Activated naive CD8-positive, alpha-beta T cell treated with anti-CD3 and anti-CD28 coated beads, Interleukin-2, amount 10 ng/mL, durations not matched to agents 7 days and 5 days (primary cell): ENCODE data around the gene SLC24A3. TPM values are rescaled to one million over a fixed set of nuclear protein-coding genes. Genes with fewer than 3 reads are reported as not detected.

Experiments used
- ATAC-seq: fragments of 150-1000 bp; cut with Tn5 transposase; one replicate; pipeline ENCODE4 v1.10.0; 2021; ENCODE audit warnings: low read depth, moderate library complexity
- POLR2A ChIA-PET: fragments of 350-600 bp; sonication (Branson Sonifier 250); formaldehyde crosslinking; loops from one replicate; lab custom pipeline; 2021; ENCODE audit warnings: antibody characterized with exemption; lab: Charles Lee
- DNase-seq: peaks from one replicate; pipeline ENCODE4 v3.0.0; 2021
- H3K27ac Mint-ChIP-seq: one replicate; pipeline ENCODE4 v1.8.0; 2022; ENCODE audit warnings: mild to moderate bottlenecking, mixed read lengths
- H3K27me3 Mint-ChIP-seq: one replicate; pipeline ENCODE4 v1.8.0; 2022; ENCODE audit warnings: mild to moderate bottlenecking, moderate library complexity, mixed read lengths
- H3K36me3 Mint-ChIP-seq: one replicate; pipeline ENCODE4 v1.8.0; 2021; ENCODE audit warnings: mild to moderate bottlenecking, mixed read lengths
- H3K4me1 Mint-ChIP-seq: one replicate; pipeline ENCODE4 v1.8.0; 2021; ENCODE audit warnings: mixed read lengths
- H3K4me3 Mint-ChIP-seq: one replicate; pipeline ENCODE4 v1.8.0; 2022; ENCODE audit warnings: mild to moderate bottlenecking, moderate library complexity, mixed read lengths
- H3K9me3 Mint-ChIP-seq: one replicate; pipeline ENCODE4 v1.8.0; 2021; ENCODE audit warnings: mixed read lengths
- total RNA-seq, 2 experiments: library from RNA; stranded (reverse); gene quantifications; one replicate each; pipeline ENCODE4 v1.2.3, GENCODE V29; 2021

Gene SLC24A3
- total RNA-seq, 2 experiments from 2014 or later: not detected

DNA sequence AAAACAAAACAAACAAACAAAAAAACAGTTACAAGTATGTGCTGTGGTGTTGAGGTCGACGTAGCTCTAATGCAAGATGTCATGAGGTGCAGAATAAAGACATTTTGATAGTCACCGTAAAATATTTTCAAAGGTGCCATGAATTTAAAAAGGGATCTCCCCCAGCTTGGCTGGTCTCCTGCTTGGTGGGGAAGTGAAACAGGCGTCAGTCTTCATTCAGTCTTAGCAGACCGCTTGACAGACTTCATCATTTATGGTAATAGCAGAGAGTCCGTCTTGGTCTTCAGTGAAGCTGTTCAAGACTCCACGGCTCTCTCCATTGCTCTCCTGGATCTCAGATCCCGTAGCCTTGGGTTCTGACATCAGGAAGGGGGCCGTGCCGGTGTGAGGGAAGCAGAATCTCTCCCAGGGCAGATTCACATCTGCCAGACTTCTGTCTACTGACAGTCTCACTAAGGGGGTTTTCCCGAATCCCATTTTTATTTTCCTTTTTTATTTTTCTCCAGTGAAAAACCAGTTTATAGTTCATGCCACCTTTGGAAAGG is 1.6 kb downstream of the SLC24A3 start:
- H3K4me3 Mint-ChIP-seq: no peak overlapping the region

GRCh38 chr20:19218411-19218810 is 6.0 kb downstream of the SLC24A3 start:
- H3K27me3 Mint-ChIP-seq: peaks cover 43% of the 10 kb centered on the region
- ATAC-seq: no peak
- H3K9me3 Mint-ChIP-seq: no peaks in the 10 kb centered on the region
- no peaks in the 10 kb centered on the region for H3K4me1 Mint-ChIP-seq
- H3K27ac Mint-ChIP-seq: no peak overlapping the region
- H3K36me3 Mint-ChIP-seq: no peaks in the 10 kb centered on the region
- no peak for DNase-seq
- POLR2A ChIA-PET: no interaction called here
- no peak overlapping the region for H3K4me3 Mint-ChIP-seq

More for the DNA sequence above, 1.6 kb downstream of the SLC24A3 start:
- Mint-ChIP-seq H3K4me1 (peaks cover 1% of the 10 kb centered on the region), H3K36me3 (no peaks in the 10 kb centered on the region), H3K27ac (no peak overlapping the region), H3K9me3 (no peaks in the 10 kb centered on the region), H3K27me3 (peaks cover 56% of the 10 kb centered on the region)
- ATAC-seq (no peak), DNase-seq (no peak)
- POLR2A ChIA-PET: no interaction called here

DNA sequence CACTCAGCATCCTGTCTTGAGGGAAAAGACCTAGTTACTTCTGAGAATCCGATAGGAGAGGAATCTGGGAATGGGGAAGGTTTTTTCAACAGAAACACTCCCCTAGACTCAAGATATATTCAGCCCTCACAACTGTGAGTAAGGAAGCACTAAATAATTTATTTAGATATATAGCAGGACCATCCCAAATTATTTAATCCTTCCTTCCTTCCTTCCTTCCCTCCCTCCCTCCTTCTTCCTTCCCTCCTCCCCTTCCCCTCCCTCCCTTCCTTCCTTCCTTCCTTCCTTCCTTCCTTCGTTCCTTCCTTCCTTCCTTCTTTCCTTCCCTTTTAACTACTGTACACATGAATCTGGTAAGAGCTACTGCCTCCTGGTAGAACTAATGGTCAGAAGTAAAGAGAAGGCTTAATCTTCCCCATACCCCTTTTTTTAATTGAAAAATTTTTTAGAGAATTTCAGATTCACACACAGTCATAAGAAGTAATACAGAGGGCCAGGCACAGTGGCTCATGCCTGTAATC is 10.1 kb downstream of the SLC24A3 start:
- H3K27me3 Mint-ChIP-seq: peaks cover 17% of the 10 kb centered on the region

GRCh38 chr20:19223640-19224039 is 11.2 kb downstream of the SLC24A3 start:
- Mint-ChIP-seq H3K27ac (no peak overlapping the region), H3K27me3 (peaks cover 16% of the 10 kb centered on the region), H3K4me1 (no peaks in the 10 kb centered on the region), H3K36me3 (no peaks in the 10 kb centered on the region), H3K4me3 (no peak overlapping the region), H3K9me3 (no peaks in the 10 kb centered on the region)
- DNase-seq: no peak
- ATAC-seq: no peak
- POLR2A ChIA-PET: no interaction called here

More for the DNA sequence above, 10.1 kb downstream of the SLC24A3 start:
- no peaks in the 10 kb centered on the region for H3K4me1 Mint-ChIP-seq
- no peaks in the 10 kb centered on the region for H3K9me3 Mint-ChIP-seq
- DNase-seq (no peak), ATAC-seq (no peak)
- H3K36me3 Mint-ChIP-seq: no peaks in the 10 kb centered on the region
- H3K27ac Mint-ChIP-seq: no peak overlapping the region
- no peak overlapping the region for H3K4me3 Mint-ChIP-seq
- POLR2A ChIA-PET: no interaction called here

GRCh38 chr20:19231359-19232035 is 19.1 kb downstream of the SLC24A3 start:
- POLR2A ChIA-PET: no interaction called here
- ATAC-seq: no peak
- no peak overlapping the region for H3K4me3 Mint-ChIP-seq
- no peaks in the 10 kb centered on the region for H3K9me3 Mint-ChIP-seq
- no peaks in the 10 kb centered on the region for H3K36me3 Mint-ChIP-seq
- H3K27ac Mint-ChIP-seq: no peak overlapping the region
- peaks cover 3% of the 10 kb centered on the region for H3K27me3 Mint-ChIP-seq
- no peak for DNase-seq
- no peaks in the 10 kb centered on the region for H3K4me1 Mint-ChIP-seq

- Mint-ChIP-seq H3K9me3 (no peaks in the 10 kb centered on the region), H3K36me3 (no peaks in the 10 kb centered on the region), H3K27me3 (peaks cover 3% of the 10 kb centered on the region), H3K27ac (no peak overlapping the region), H3K4me1 (no peaks in the 10 kb centered on the region), H3K4me3 (no peak overlapping the region)
- no peak for DNase-seq
- POLR2A ChIA-PET: no interaction called here
- no peak for ATAC-seq
Measured at GRCh38 chr20:19232997-19233794, 20.8 kb downstream of the SLC24A3 start.

DNA sequence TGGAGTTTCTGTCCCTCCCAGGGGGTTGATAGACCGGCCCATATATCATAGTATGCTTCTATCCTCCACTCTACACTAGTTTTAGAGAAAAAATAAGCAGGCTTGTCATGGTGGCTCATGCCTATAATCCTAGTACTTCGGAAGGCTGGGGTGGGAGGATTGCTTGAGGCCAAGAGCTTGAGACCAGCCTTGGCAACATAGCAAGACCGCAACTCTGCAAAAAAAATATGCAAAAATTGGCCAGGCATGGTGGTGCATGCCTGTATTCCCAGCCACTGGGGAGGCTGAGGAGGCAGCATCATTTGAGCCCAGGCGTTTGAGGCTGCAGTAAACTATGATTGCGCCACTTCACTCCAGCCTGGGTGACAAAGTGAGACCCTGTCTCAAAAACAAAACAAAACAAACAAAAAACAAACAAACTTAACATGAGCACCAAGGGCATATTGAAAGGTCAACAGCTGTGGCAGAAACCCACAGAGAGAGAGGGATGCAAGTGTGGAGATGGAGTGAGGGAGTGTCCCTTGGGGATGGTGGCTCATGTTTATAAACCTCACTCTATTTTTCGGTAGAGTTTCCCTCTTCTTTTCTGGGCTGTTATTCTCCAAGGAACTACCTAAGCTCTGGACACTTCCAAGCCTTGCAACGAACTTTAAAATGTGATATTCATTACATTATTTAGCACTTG is 24.1 kb downstream of the SLC24A3 start:
- POLR2A ChIA-PET: interaction anchor here (0.5 kb wide), 1 partner anchor 1049 kb away, joined by 7 read pairs; no protein-coding TSS in a partner anchor
- no peak for ATAC-seq
- Mint-ChIP-seq H3K9me3 (no peaks in the 10 kb centered on the region), H3K4me1 (no peaks in the 10 kb centered on the region), H3K4me3 (no peak overlapping the region), H3K36me3 (no peaks in the 10 kb centered on the region), H3K27ac (no peak overlapping the region), H3K27me3 (no peaks in the 10 kb centered on the region)
- DNase-seq: no peak

DNA sequence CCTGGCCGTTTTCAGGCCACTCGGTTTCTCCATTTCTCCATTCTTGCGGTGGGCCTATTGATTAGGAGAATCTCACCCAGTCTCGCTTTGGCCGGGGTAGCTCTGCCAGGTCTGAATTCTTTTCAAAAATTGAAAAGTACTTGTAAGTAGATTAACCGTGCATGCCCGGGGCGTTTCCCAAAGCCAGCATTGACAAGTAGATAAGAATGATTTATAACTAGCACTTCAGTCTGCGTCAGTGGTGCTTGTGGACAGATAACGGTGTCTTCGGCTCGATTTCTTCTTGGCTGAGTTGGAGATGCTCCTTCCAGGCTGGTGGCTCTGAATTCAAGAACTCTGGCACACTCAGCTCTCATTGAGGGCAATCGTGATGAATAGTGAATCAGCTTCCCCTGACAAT is 29.0 kb downstream of the SLC24A3 start:
- DNase-seq (no peak), ATAC-seq (no peak)
- H3K9me3 Mint-ChIP-seq: no peaks in the 10 kb centered on the region
- no peak overlapping the region for H3K4me3 Mint-ChIP-seq
- POLR2A ChIA-PET: no interaction called here
- no peaks in the 10 kb centered on the region for H3K4me1 Mint-ChIP-seq
- H3K27me3 Mint-ChIP-seq: peaks cover 3% of the 10 kb centered on the region
- H3K36me3 Mint-ChIP-seq: no peaks in the 10 kb centered on the region
- H3K27ac Mint-ChIP-seq: no peak overlapping the region

GRCh38 chr20:19244291-19244690 is 31.8 kb downstream of the SLC24A3 start:
- DNase-seq (no peak), ATAC-seq (no peak)
- H3K27ac Mint-ChIP-seq: no peak overlapping the region
- H3K9me3 Mint-ChIP-seq: no peaks in the 10 kb centered on the region
- POLR2A ChIA-PET: no interaction called here
- H3K4me1 Mint-ChIP-seq: no peaks in the 10 kb centered on the region
- H3K36me3 Mint-ChIP-seq: no peaks in the 10 kb centered on the region
- H3K27me3 Mint-ChIP-seq: peaks cover 5% of the 10 kb centered on the region
- H3K4me3 Mint-ChIP-seq: no peak overlapping the region

DNA sequence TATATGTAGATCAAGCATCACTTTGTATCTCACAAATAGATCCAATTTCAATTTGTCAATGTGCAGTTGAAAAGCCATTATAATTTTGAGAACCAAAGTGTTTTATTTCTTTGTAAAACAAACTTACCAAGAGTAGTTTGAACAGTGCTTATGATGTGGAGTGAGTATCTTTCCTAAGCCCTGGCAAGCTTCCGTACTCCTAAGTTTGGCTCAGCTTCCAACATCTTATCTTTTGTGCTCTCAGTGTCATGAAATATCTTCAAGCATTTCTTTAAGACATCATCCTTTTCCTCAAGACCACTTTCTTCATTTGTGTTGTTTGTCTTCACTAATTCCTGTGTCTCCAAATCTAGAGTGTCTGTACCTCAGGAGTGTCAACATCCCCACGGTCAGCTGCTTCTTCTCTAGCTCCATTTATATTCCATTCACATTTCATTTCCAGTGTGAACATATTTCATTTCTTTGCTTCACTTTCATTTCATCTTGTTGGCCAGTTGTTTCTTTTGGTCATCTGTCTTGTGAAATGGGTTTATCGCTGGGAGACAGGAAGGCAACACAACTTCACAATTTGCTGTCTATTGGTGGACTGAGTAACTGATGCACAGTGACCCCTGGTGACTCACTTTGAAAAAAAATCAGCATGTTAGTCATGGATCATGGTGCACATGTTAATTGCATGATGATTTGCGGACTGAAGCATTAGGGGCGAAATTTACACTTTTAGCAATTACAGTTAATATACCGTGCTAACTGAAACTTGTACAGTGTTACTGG is 36.9 kb downstream of the SLC24A3 start:
- DNase-seq (no peak), ATAC-seq (no peak)
- H3K4me3 Mint-ChIP-seq: no peak overlapping the region
- POLR2A ChIA-PET: no interaction called here
- H3K27ac Mint-ChIP-seq: no peak overlapping the region
- no peaks in the 10 kb centered on the region for H3K36me3 Mint-ChIP-seq
- no peaks in the 10 kb centered on the region for H3K4me1 Mint-ChIP-seq
- peaks cover 2% of the 10 kb centered on the region for H3K27me3 Mint-ChIP-seq
- H3K9me3 Mint-ChIP-seq: no peaks in the 10 kb centered on the region

DNA sequence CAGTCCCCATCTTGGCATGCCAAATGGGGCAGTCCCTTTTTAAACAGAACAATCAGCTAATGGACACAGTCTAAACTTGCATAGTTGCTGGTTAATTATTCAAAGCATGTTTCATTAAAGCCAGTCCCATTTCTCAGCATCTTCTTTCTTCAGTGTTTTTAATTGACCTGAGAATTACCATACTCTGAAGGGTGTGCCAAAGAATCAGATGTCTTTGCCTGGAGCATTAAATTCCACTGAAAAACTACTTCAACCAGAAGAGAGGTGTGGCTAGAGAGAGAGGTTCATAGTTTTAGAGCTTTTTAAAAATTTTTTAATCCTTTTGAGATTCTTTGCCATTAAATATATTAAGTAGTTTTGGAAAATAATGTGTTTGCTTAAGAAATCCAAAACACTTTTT is 37.9 kb downstream of the SLC24A3 start:
- POLR2A ChIA-PET: no interaction called here
- H3K27ac Mint-ChIP-seq: no peak overlapping the region
- ATAC-seq (no peak), DNase-seq (no peak)
- no peaks in the 10 kb centered on the region for H3K9me3 Mint-ChIP-seq
- peaks cover 2% of the 10 kb centered on the region for H3K27me3 Mint-ChIP-seq
- no peak overlapping the region for H3K4me3 Mint-ChIP-seq
- H3K36me3 Mint-ChIP-seq: no peaks in the 10 kb centered on the region
- H3K4me1 Mint-ChIP-seq: no peaks in the 10 kb centered on the region

DNA sequence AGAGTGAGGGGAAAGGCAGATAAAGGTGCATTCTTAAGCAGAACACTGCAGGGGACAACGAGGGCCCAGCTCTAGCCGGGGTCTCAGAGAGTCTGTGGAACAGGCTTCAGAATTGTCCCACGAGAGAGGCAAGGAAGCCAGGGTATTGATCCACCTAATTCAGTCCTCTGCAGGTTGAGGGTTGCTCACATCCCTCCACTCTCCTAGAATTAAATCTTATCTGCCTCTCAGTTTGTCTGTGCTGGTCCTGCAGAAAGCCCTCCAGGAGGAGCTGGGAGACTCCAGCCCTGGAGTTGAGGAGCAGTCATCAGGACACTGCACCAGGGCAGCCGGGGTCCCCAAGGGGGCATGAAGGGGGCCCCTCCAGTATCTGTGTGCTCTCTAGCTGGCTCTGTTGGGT is 39.1 kb downstream of the SLC24A3 start:
- H3K4me3 Mint-ChIP-seq: no peak overlapping the region
- POLR2A ChIA-PET: no interaction called here
- no peak overlapping the region for H3K27ac Mint-ChIP-seq
- no peaks in the 10 kb centered on the region for H3K4me1 Mint-ChIP-seq
- no peak for DNase-seq
- no peak for ATAC-seq
- peaks cover 2% of the 10 kb centered on the region for H3K27me3 Mint-ChIP-seq
- no peaks in the 10 kb centered on the region for H3K36me3 Mint-ChIP-seq
- no peaks in the 10 kb centered on the region for H3K9me3 Mint-ChIP-seq

DNA sequence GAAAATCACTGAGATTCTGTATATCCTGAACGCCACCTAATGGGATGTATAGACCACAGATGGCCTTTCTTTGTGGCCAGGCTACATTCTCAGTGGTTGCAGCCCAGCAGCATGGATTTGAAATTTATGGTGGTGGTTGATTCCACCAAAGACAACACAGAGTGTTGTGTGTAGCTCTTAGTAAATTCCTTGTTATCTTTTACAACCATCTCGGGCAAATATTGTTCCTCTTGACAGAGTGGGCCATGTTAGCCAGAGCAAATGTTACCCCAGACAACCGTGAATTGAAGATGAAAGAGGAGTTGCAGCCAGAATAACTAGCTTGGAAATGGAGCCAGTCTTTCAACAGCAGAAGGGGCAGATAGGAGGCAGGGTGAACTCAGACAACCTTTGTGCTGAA is 39.5 kb downstream of the SLC24A3 start:
- Mint-ChIP-seq H3K27me3 (peaks cover 2% of the 10 kb centered on the region), H3K36me3 (no peaks in the 10 kb centered on the region), H3K4me3 (no peak overlapping the region), H3K27ac (no peak overlapping the region), H3K4me1 (no peaks in the 10 kb centered on the region), H3K9me3 (no peaks in the 10 kb centered on the region)
- POLR2A ChIA-PET: no interaction called here
- ATAC-seq (no peak), DNase-seq (no peak)
